Measurements from ENCODE around the gene DMD. TPM values are rescaled to one million over a fixed set of nuclear protein-coding genes. Genes with fewer than 3 reads are reported as not detected.

The DMD gene
- polyA plus RNA-seq, 2 of the 4 experiments (the other 2 are of a cell fraction): 0.03 TPM; not detected in 1

DNA sequence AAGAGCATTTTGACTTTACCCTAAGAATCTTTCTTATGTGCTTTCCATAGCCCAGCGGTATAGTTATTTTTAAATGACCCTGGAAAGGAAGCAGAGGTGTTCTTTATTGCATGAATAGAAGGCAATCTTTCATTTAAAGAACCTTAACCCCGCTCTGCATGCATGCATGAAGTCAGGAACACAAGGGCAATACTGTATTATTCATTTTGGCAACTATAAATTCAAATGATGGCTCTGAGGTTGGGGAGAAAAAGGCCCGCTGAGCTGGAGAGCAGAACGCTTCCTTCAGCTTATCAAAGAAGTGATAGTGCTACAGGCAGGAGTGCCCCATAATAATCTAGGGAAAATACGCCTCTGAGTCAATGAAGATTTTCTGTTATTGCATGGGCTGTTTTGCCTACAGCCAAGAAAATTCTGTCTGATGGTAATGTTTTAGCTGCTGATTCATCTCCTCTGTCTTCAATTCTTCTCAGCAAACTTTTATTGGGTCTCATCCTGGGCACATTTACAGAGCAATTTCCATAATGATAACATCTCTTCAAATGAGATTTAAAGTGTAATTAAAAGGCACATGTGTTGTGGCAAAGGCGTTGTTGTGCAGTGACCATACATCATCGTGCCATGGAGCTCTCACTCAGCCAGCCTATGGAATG lies 1687.3 kb downstream of the DMD start (continued):
- no peak for TF ChIP-seq POLR2AphosphoS2 (conservative IDR thresholded peaks at IDR 0.05; ENCODE audit: low read length)
- TF ChIP-seq NFE2L2 (conservative IDR thresholded peaks at IDR 0.05; ENCODE audit: low read length): no peak
- no peak for TF ChIP-seq RARB (CRISPR knock-in tag; IDR thresholded peaks at IDR 0.05)

DNA sequence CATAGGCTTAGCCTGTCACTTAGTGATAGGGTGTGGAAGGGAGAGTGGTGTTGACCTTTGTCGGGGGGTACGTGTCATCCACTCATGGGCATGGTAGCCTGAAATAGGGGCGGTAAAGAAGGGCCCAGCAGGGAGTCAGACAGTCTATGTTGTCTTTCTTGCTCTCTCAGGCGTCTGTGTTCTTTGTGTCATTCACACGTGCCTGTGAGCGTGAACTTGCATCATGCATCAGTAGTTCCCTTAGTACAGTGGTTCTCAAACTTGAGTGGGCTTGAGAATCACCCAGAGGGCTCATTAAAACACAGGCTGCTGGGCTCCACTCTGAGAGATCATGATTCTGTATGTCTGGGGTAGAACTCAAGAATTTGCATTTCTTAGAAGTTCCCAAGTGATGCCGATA lies 1688.6 kb downstream of the DMD start:
- FAIRE-seq (no peak), ATAC-seq (no peak), DNase-seq (ENCODE audit: low read depth in 1 of 2, low spot score in 1 of 2) (no peak)
- WGBS (ENCODE audit: missing lambda C conversion rate): 6% methylated on average over 7 of the region's 7 CpGs
- Histone ChIP-seq H3K9me3 (no peaks in the 10 kb centered on the region), H3K27ac (no peak overlapping the region), H3K4me1 (no peaks in the 10 kb centered on the region), H3K4me2 (no peak overlapping the region), H3K4me3 (no peak overlapping the region)
- CTCF ChIA-PET: no interaction called here
- POLR2A ChIA-PET: no interaction called here
- TF ChIP-seq TFCP2L1 (CRISPR knock-in tag; IDR thresholded peaks at IDR 0.05) (no peak), ZNF302 (CRISPR knock-in tag; IDR thresholded peaks at IDR 0.05) (no peak), CHD4 (IDR thresholded peaks at IDR 0.05; ENCODE audit: borderline replicate concordance) (no peak), ZSCAN20 (CRISPR knock-in tag; IDR thresholded peaks at IDR 0.05) (no peak), JUN (IDR thresholded peaks at IDR 0.05) (no peak), NFE2L2 (conservative IDR thresholded peaks at IDR 0.05; ENCODE audit: low read length) (no peak), FOSB (CRISPR knock-in tag; IDR thresholded peaks at IDR 0.05) (no peak)
- TF ChIP-seq, protein P1, sequence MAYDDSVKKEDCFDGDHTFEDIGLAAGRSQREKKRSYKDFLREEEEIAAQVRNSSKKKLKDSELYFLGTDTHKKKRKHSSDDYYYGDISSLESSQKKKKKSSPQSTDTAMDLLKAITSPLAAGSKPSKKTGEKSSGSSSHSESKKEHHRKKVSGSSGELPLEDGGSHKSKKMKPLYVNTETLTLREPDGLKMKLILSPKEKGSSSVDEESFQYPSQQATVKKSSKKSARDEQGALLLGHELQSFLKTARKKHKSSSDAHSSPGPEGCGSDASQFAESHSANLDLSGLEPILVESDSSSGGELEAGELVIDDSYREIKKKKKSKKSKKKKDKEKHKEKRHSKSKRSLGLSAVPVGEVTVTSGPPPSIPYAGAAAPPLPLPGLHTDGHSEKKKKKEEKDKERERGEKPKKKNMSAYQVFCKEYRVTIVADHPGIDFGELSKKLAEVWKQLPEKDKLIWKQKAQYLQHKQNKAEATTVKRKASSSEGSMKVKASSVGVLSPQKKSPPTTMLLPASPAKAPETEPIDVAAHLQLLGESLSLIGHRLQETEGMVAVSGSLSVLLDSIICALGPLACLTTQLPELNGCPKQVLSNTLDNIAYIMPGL (CRISPR knock-in tag; IDR thresholded peaks at IDR 0.05; ENCODE audit: borderline replicate concordance): no peak

DNA sequence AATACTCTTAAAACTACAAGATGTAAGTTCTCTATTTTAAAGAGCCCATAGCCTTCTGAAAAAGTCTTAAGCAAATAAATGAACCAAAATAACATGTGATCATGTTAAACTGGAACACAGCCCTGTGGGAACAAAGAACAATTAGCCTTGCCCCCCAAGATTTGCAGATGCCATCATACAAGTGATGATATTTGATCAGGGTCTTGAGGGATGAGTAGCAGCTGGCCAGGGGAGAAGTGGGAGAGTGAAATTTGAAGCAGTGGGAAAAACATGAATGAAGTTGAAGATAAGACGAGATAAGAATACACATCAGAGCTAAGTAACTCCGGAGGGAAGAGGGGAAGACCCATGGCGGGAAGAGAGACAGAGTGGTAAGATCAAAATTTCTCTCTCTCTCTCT lies 1689.4 kb downstream of the DMD start:
- POLR2A ChIA-PET: no interaction called here
- no peak for TF ChIP-seq TFCP2L1 (CRISPR knock-in tag; IDR thresholded peaks at IDR 0.05)
- TF ChIP-seq KDM1A (IDR thresholded peaks at IDR 0.05; ENCODE audit: low read depth): no peak
- TF ChIP-seq SREBF2 (IDR thresholded peaks at IDR 0.05): no peak
- no peak for TF ChIP-seq EHF (CRISPR knock-in tag; IDR thresholded peaks at IDR 0.05)
- TF ChIP-seq NFE2L2 (conservative IDR thresholded peaks at IDR 0.05; ENCODE audit: low read length): no peak
- TF ChIP-seq, protein P2, sequence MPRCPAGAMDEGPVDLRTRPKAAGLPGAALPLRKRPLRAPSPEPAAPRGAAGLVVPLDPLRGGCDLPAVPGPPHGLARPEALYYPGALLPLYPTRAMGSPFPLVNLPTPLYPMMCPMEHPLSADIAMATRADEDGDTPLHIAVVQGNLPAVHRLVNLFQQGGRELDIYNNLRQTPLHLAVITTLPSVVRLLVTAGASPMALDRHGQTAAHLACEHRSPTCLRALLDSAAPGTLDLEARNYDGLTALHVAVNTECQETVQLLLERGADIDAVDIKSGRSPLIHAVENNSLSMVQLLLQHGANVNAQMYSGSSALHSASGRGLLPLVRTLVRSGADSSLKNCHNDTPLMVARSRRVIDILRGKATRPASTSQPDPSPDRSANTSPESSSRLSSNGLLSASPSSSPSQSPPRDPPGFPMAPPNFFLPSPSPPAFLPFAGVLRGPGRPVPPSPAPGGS (IDR thresholded peaks at IDR 0.05): no peak
- TF ChIP-seq, protein P3, sequence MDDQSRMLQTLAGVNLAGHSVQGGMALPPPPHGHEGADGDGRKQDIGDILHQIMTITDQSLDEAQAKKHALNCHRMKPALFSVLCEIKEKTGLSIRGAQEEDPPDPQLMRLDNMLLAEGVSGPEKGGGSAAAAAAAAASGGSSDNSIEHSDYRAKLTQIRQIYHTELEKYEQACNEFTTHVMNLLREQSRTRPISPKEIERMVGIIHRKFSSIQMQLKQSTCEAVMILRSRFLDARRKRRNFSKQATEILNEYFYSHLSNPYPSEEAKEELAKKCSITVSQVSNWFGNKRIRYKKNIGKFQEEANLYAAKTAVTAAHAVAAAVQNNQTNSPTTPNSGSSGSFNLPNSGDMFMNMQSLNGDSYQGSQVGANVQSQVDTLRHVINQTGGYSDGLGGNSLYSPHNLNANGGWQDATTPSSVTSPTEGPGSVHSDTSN (IDR thresholded peaks at IDR 0.05): no peak
- no peak for TF ChIP-seq NR3C1 (IDR thresholded peaks at IDR 0.05)
- TF ChIP-seq PHF8 (IDR thresholded peaks at IDR 0.05; ENCODE audit: borderline replicate concordance, low read depth): no peak
- TF ChIP-seq, protein P4, sequence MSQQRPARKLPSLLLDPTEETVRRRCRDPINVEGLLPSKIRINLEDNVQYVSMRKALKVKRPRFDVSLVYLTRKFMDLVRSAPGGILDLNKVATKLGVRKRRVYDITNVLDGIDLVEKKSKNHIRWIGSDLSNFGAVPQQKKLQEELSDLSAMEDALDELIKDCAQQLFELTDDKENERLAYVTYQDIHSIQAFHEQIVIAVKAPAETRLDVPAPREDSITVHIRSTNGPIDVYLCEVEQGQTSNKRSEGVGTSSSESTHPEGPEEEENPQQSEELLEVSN (IDR thresholded peaks at IDR 0.05; ENCODE audit: borderline replicate concordance, low read depth): no peak
- TF ChIP-seq MAZ (IDR thresholded peaks at IDR 0.05; ENCODE audit: borderline replicate concordance, low read depth, low read length): no peak
- TF ChIP-seq ESRRA (IDR thresholded peaks at IDR 0.05; ENCODE audit: borderline replicate concordance, low read length): no peak
- no peak for TF ChIP-seq POLR2AphosphoS2 (conservative IDR thresholded peaks at IDR 0.05; ENCODE audit: low read length)
- no peak for TF ChIP-seq HDAC2 (IDR thresholded peaks at IDR 0.05)
- TF ChIP-seq EHMT2 (IDR thresholded peaks at IDR 0.05; ENCODE audit: low read depth): no peak
- TF ChIP-seq, protein P5, sequence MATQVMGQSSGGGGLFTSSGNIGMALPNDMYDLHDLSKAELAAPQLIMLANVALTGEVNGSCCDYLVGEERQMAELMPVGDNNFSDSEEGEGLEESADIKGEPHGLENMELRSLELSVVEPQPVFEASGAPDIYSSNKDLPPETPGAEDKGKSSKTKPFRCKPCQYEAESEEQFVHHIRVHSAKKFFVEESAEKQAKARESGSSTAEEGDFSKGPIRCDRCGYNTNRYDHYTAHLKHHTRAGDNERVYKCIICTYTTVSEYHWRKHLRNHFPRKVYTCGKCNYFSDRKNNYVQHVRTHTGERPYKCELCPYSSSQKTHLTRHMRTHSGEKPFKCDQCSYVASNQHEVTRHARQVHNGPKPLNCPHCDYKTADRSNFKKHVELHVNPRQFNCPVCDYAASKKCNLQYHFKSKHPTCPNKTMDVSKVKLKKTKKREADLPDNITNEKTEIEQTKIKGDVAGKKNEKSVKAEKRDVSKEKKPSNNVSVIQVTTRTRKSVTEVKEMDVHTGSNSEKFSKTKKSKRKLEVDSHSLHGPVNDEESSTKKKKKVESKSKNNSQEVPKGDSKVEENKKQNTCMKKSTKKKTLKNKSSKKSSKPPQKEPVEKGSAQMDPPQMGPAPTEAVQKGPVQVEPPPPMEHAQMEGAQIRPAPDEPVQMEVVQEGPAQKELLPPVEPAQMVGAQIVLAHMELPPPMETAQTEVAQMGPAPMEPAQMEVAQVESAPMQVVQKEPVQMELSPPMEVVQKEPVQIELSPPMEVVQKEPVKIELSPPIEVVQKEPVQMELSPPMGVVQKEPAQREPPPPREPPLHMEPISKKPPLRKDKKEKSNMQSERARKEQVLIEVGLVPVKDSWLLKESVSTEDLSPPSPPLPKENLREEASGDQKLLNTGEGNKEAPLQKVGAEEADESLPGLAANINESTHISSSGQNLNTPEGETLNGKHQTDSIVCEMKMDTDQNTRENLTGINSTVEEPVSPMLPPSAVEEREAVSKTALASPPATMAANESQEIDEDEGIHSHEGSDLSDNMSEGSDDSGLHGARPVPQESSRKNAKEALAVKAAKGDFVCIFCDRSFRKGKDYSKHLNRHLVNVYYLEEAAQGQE (IDR thresholded peaks at IDR 0.05): no peak
- FAIRE-seq (no peak), DNase-seq (ENCODE audit: low read depth in 1 of 2, low spot score in 1 of 2) (no peak), ATAC-seq (no peak)
- no peak overlapping the region for H3K27ac ChIP-seq
- H3K4me3 ChIP-seq: no peak overlapping the region
- WGBS (ENCODE audit: missing lambda C conversion rate): 0% methylated on average over 3 of the region's 3 CpGs
- no peak overlapping the region for H3K4me2 ChIP-seq
- CTCF ChIA-PET: no interaction called here
- H3K4me1 ChIP-seq: no peaks in the 10 kb centered on the region
- no peaks in the 10 kb centered on the region for H3K9me3 ChIP-seq

Measured in A549 (cell line).